HG03066 (cell line): Measurements from ENCODE around the gene ZACN.
A peak's percentile ranks its signal among the peaks of the same experiment; 100 is the strongest.
"Not testable (repeated sequence)": the region's sequence is repeated elsewhere in the genome, so short reads cannot be mapped to it uniquely, and the experiment has no call there.

Experiments
- ATAC-seq: cut with Tn5 transposase; IDR thresholded peaks from one replicate; pipeline ENCODE4 v1.9.1; 2021; ENCODE audit warnings: low read depth; ENCODE audit not compliant: unreplicated experiment

ZACN gene

DNA sequence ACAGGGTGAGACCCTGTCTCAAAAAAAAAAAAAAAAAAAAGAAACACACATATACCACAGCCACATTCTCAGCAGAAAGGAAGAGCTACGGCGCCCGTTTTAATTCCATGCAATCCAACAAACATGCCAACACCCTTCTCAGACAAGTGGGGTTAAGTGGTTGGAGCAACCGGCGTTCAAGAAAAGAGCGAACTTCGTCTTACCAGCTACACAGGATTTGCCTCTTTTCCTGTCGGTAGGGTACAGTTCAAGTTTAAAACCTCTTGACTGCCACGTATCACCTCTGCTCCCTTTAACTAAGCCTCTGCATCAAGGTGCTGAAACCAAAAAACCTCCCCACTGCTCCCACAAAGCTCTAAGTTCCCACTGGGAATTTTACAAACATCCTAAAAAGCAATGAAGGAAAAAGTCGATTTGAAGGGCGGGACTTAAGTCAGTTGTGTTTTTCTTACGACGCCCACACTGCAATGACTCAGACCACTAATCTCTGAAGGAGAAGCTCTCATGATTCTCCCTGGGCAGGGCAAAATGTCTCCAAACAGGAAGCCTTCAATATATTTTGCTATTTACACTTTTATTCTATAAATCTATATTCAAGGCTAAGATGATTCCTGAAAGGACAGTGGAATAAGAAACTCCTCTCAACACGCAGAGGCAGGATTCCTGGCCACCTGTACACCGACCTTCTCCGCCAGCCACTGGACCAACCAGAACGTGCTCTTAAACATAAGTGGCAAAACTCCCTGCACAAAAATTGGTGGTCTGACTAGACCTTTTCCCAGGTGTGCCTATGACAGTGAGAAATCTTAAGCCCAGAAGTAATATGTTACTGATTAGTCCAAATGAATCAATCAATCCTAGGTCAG is 25.5 kb upstream of the ZACN start:
- ATAC-seq = no peak

DNA sequence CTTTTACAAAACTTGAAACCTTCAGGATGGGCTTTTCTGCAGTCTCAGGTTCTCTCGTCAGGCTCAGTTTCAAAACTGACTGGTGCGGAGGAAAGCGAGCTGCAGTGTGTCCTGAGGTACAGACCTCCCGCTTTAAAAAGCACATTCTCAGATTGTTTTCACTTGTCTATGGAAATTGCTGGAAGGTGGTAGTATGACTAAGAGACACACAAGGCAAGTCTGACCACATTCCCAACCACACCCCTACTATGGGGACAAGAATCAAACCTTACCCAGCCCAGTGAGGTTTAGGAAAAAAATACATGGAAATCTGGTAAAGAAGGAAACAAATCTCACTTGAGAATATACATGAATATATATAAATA is 24.9 kb upstream of the ZACN start:
- no peak for ATAC-seq

DNA sequence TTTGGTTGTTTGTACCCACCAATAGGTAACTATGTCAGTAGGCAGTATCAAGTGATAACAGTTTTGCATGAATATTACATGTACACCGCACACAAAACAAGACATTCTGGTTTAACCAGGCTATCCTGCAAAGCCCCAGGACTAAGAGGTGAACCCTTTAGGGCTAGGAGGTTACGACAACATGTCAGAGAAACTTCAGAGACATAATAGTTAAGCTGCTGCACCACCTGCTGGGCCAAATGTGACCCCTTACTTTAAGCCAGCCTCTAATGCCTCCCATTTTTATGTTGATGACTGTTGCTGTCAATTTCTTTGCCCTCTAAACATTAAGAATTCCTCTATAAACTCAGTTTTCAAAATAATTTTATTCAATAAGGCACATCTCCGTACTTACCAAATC is 22.1 kb upstream of the ZACN start:
- no peak for ATAC-seq

GRCh38 chr17:76058264-76058663 is 20.7 kb upstream of the ZACN start:
- ATAC-seq = not testable (repeated sequence)

GRCh38 chr17:76063875-76064546 is 15.0 kb upstream of the ZACN start:
- no peak for ATAC-seq

DNA sequence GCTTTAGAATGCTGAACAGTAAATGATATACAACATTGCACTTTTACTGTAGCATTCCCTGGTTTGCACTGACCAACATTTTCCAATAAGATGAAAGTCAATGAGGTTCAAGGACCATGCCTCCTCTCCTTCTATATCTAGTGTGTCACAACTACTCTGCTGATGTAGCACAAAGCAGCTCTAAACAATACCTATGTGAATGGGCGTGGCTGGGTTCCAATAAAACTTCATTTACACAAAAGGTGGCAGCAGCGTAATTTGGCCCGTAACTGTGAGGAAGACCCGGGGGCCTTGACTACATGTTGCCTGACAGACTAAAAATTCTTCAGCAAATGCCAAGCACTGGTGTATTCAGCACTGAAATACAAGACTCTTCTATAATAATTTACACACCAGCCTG is 13.2 kb upstream of the ZACN start:
- no peak for ATAC-seq

- ATAC-seq = no peak
These were observed 7.3 kb upstream of the ZACN start for GRCh38 chr17:76071531-76072147.

GRCh38 chr17:76072148-76072858 is 6.7 kb upstream of the ZACN start, which contains the start of gene SRP68:
Gene SRP68, minus strand, starts transcription at chr17:76072517. Its CDS starts 26 bp downstream, at chr17:76072491.
- peak; percentile 92 for ATAC-seq

- ATAC-seq = no peak
These were observed 4.3 kb upstream of the ZACN start, which contains the start of gene GALR2 for GRCh38 chr17:76074390-76075363. Gene GALR2, plus strand, starts transcription at chr17:76074781. Its CDS starts 103 bp downstream, at chr17:76074884.

DNA sequence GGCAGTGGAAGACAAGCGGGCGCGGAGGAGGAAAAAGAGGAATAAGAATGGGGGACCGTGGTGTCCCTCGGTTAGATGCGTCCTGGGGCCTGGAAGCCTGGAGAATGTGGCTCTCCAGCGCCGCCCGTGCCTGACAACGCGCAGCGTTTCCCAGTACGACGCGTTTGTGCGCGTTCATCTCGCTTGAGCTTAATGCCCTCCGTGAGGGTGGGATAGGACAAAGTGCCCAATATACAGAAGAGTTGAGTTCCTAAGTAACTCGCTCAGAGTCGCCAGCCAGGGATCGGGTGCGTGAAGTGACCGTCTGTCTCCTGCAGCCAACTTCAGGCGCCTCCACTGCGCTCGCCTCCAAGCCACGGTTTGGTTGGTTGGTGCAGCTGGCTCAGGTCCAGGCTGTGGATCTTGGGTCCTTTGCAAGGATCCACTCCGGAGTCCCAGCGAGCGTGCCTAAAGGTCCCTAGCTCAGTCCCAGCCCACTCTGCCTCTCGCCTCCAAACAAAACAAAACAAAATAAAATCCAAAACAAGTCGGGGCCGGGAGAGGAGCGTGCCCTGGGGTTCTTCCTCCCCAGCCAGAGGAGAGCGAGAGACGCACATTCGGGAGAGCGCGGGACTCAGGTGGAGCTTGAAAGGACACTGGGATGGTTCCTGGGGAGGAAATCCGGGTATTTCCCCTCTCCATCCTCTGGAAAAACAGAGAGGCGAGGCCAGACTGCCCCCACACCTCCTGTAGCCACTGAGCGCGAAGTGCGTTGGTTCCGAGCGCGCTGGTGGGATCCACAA is 3.4 kb upstream of the ZACN start:
- no peak for ATAC-seq

- no peak for ATAC-seq
These were observed 2.7 kb upstream of the ZACN start for GRCh38 chr17:76076146-76076764.

DNA sequence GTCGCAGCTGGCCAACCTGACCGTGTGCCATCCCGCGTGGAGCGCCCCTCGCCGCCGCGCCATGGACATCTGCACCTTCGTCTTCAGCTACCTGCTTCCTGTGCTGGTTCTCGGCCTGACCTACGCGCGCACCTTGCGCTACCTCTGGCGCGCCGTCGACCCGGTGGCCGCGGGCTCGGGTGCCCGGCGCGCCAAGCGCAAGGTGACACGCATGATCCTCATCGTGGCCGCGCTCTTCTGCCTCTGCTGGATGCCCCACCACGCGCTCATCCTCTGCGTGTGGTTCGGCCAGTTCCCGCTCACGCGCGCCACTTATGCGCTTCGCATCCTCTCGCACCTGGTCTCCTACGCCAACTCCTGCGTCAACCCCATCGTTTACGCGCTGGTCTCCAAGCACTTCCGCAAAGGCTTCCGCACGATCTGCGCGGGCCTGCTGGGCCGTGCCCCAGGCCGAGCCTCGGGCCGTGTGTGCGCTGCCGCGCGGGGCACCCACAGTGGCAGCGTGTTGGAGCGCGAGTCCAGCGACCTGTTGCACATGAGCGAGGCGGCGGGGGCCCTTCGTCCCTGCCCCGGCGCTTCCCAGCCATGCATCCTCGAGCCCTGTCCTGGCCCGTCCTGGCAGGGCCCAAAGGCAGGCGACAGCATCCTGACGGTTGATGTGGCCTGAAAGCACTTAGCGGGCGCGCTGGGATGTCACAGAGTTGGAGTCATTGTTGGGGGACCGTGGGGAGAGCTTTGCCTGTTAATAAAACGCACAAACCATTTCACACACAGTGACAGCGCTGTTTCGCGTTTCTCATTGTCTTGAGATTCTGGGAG is 2.0 kb upstream of the ZACN start:
- no peak for ATAC-seq

GRCh38 chr17:76077584-76078110 is 1.3 kb upstream of the ZACN start:
- no peak for ATAC-seq

DNA sequence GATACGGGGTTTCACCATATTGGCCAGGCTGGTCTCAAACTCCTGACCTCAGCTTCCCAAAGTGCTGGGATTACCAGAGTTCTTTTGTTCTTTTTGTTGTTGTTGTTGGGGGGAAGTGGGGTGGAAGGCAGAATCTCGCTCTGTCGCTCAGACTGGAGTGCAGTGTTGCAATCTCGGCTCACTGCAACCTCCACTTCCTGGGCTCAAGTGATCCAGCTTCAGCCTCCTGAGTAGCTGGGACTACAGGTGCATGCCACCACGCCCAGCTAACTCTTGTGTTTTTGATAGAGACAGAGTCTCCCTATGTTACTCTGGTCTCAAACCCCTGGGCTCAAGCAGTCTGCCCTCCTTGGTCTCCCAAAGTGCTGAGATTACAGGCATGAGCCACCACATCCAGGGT is 612 bp upstream of the ZACN start:
- not testable (repeated sequence) for ATAC-seq

DNA sequence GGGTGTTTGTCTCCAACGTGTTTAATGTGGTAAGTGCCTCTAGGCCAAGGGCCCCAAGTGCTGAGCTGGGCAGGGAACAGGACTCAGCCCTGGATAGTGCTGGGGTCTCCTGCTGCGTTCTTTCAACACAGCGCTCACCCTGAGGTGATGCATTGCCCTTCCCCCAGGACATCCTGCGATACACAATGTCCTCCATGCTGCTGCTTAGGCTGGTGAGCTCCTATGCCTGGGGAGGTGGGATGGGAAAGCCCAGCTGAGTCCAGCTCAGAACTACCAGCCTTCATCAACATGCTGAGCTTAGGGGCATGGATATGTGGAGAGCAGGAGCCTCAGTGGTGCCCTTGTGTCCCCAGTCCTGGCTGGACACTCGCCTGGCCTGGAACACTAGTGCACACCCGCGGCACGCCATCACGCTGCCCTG is 563 bp downstream of the ZACN start:
- ATAC-seq = no peak

- ATAC-seq = no peak
These were observed 1.2 kb downstream of the ZACN start for GRCh38 chr17:76079956-76080767.
